Gastroesophageal sphincter (tissue), 3 donors: ENCODE results near the gene CAPS.

Experiments
- CTCF ChIP-seq, 4 experiments: fragments of 200-600 bp in 2 of 4; fragments of 450-650 bp in 2 of 4; sonication (generic) in 1 of 4; IDR thresholded peaks; one replicate each; pipeline ENCODE4 v1.5.1; 2017 to 2019; ENCODE audit warnings: antibody characterized with exemption in 4 of 4, mild to moderate bottlenecking in 2 of 4, moderate library complexity in 2 of 4
- POLR2A ChIP-seq, 2 donors: fragments of 450-650 bp; IDR thresholded peaks; one replicate each; pipeline ENCODE4 v1.6.1; 2017; ENCODE audit warnings: antibody characterized with exemption in 2 of 2, mild to moderate bottlenecking in 2 of 2, moderate library complexity in 1 of 2
- POLR2AphosphoS5 ChIP-seq: sonication (generic); formaldehyde crosslinking; IDR thresholded peaks from one replicate; pipeline ENCODE4 v1.6.1; 2017; ENCODE audit warnings: antibody characterized with exemption

- TF ChIP-seq CTCF (IDR thresholded peaks at IDR 0.05) (no peak), POLR2AphosphoS5 (no peak), POLR2A (IDR thresholded peaks at IDR 0.05) (no peak)
Measured at GRCh38 chr19:5923356-5923755, 9.3 kb downstream of the CAPS start.
